AG04449 (cell line): ENCODE results near the gene LARGE1.

ENCODE experiments used
- CTCF ChIA-PET: fragments of 350-600 bp; formaldehyde crosslinking; extraction: SDS; loops from one replicate; lab custom pipeline; 2021; ENCODE audit warnings: antibody characterized with exemption; lab: Yijun Ruan, JAX
- POLR2A ChIA-PET: fragments of 400-600, 350-600 bp; formaldehyde crosslinking; extraction: SDS; loops from one replicate; lab custom pipeline; 2020; ENCODE audit warnings: antibody characterized with exemption, inconsistent platforms; lab: Yijun Ruan, JAX
- DNase-seq: peaks from one replicate; pipeline ENCODE4 v3.0.0-alpha.2; 2010; ENCODE audit warnings: low read depth, low spot score
- H3K4me3 ChIP-seq: 2 replicates; pipeline ENCODE4 v1.5.1; 2011; ENCODE audit warnings: low read depth, mild to moderate bottlenecking, control low read depth, low read length
- TF ChIP-seq, protein P1 (sequence below): IDR thresholded peaks from one replicate; pipeline ENCODE4 v1.5.1; 2011; ENCODE audit warnings: mild to moderate bottlenecking, moderate library complexity, low read length, control low read depth, inconsistent platforms; ENCODE audit not compliant: insufficient read depth; ENCODE audit errors: missing control alignments

The LARGE1 gene

GRCh38 chr22:33620085-33620484 lies 300.2 kb downstream of the LARGE1 start:
- no peak overlapping the region for H3K4me3 ChIP-seq
- DNase-seq, result no peak
- TF ChIP-seq, protein P1, sequence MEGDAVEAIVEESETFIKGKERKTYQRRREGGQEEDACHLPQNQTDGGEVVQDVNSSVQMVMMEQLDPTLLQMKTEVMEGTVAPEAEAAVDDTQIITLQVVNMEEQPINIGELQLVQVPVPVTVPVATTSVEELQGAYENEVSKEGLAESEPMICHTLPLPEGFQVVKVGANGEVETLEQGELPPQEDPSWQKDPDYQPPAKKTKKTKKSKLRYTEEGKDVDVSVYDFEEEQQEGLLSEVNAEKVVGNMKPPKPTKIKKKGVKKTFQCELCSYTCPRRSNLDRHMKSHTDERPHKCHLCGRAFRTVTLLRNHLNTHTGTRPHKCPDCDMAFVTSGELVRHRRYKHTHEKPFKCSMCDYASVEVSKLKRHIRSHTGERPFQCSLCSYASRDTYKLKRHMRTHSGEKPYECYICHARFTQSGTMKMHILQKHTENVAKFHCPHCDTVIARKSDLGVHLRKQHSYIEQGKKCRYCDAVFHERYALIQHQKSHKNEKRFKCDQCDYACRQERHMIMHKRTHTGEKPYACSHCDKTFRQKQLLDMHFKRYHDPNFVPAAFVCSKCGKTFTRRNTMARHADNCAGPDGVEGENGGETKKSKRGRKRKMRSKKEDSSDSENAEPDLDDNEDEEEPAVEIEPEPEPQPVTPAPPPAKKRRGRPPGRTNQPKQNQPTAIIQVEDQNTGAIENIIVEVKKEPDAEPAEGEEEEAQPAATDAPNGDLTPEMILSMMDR, result no peak
- CTCF ChIA-PET, result no interaction called here
- POLR2A ChIA-PET, result no interaction called here

DNA sequence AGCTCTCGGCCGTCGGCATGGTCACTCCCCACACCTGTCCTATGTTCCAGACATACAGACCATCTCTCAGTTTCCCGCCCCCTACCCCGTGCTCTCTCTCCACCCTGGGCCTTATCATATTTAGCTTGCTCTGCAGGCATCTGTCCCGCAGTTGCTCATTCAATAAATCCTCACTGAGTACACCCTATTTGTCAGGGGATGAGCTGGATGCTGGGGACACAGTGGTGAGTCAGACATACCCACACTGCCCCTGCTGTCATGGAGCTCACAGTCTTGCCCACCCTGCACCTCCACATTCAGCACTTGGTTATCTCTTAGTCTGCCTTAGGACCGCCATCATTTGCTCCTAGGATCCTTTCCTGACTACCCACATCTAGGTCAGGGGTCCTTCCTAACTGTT lies 313.8 kb downstream of the LARGE1 start:
- TF ChIP-seq, protein P1, result no peak
- no peak overlapping the region for H3K4me3 ChIP-seq
- no peak for DNase-seq
- ChIA-PET CTCF (interaction anchor here (0.8 to 2.3 kb wide), 3 partner anchors 11 to 316 kb away, joined by 4 to 6 read pairs (median 4); no protein-coding TSS in a partner anchor), POLR2A (no interaction called here)

- no peak overlapping the region for H3K4me3 ChIP-seq
- DNase-seq, result no peak
- TF ChIP-seq, protein P1, result no peak
- ChIA-PET POLR2A (no interaction called here), CTCF (no interaction called here)
Measured at GRCh38 chr22:33605666-33606065, 314.6 kb downstream of the LARGE1 start.

DNA sequence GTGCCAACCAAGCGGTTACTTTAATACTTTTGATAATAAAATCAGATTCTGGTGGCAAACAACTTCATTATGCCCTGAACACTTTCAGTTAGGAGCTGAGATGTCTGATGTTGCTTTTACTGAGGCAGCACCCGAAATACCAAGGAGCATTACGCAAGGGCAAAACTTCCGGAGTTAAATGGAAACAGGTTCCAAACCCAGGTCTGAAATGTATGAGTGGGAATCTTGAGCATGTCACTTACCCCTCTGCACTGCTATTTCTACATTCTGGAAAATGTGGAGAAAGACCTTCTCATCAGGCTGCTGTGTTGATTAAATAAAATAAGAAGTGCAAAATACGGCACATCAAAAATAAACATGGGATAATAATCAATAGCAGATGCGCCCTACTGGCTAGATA lies 315.1 kb downstream of the LARGE1 start:
- TF ChIP-seq, protein P1, result no peak
- ChIA-PET CTCF (interaction anchor here (1.3 kb wide), 1 partner anchor 318 kb away, joined by 5 read pairs; no protein-coding TSS in a partner anchor), POLR2A (no interaction called here)
- no peak overlapping the region for H3K4me3 ChIP-seq
- DNase-seq, result peak; percentile 19

DNA sequence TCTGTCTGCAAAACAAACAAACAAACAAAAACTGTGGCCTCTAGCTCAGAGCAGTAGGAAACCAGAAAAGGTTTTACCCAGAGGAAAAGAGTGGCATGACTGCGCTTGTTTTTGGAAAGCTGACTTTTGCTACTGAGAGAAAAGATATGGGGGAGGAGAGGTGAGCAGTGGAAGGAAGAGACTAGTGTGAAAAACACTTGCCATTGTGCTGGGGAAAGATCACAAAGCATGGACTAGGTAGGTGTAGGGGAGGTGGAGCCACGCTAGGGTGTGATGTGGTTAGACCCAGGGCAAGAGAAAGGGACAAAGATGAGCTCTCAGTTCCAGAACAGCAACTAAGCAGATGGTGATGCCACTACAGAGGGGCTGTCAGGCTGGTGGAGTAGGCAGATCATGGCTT lies 319.2 kb downstream of the LARGE1 start:
- DNase-seq, result no peak
- TF ChIP-seq, protein P1, result no peak
- CTCF ChIA-PET, result interaction anchor here (1.8 kb wide), 1 partner anchor 9 kb away, joined by 4 read pairs; no protein-coding TSS in a partner anchor
- POLR2A ChIA-PET, result no interaction called here
- no peak overlapping the region for H3K4me3 ChIP-seq

GRCh38 chr22:33600595-33600994 lies 319.7 kb downstream of the LARGE1 start:
- no peak for DNase-seq
- TF ChIP-seq, protein P1, result no peak
- CTCF ChIA-PET, result interaction anchor here (1.8 kb wide), 1 partner anchor 9 kb away, joined by 4 read pairs; no protein-coding TSS in a partner anchor
- POLR2A ChIA-PET, result no interaction called here
- no peak overlapping the region for H3K4me3 ChIP-seq
